Parathyroid adenoma (tissue), 2 donors: ENCODE data around the gene MAP4K4.
A peak's percentile ranks its signal among the peaks of the same experiment; 100 is the strongest.

Source experiments
- H2AFZ ChIP-seq: fragments of 300-600 bp; sonication (generic); one replicate; pipeline ENCODE4 v1.7.0; 2017; ENCODE audit warnings: antibody characterized with exemption, mild to moderate bottlenecking
- H3K27ac ChIP-seq: fragments of 300-600 bp; sonication (generic); one replicate; pipeline ENCODE4 v1.7.0; 2017
- H3K27me3 ChIP-seq: fragments of 300-600 bp; sonication (generic); one replicate; pipeline ENCODE4 v1.7.0; 2017; ENCODE audit warnings: low read length; ENCODE audit not compliant: control insufficient read depth, insufficient read depth
- H3K36me3 ChIP-seq: fragments of 300-600 bp; sonication (generic); one replicate; pipeline ENCODE4 v1.7.0; 2017; ENCODE audit warnings: low read length; ENCODE audit not compliant: control insufficient read depth, insufficient read depth
- H3K4me1 ChIP-seq: fragments of 300-600 bp; sonication (generic); one replicate; pipeline ENCODE4 v1.7.0; 2017; ENCODE audit warnings: control low read depth
- H3K4me2 ChIP-seq: fragments of 300-600 bp; sonication (generic); one replicate; pipeline ENCODE4 v1.7.0; 2017; ENCODE audit warnings: low read length
- H3K4me3 ChIP-seq: fragments of 300-600 bp; sonication (generic); one replicate; pipeline ENCODE4 v1.7.0; 2017; ENCODE audit warnings: low read depth, low read length
- H3K79me2 ChIP-seq: fragments of 300-600 bp; sonication (generic); one replicate; pipeline ENCODE4 v1.7.0; 2017; ENCODE audit warnings: control low read depth
- H3K9ac ChIP-seq: fragments of 300-600 bp; sonication (generic); one replicate; pipeline ENCODE4 v1.7.0; 2017; ENCODE audit warnings: mild to moderate bottlenecking
- H3K9me3 ChIP-seq: fragments of 300-600 bp; sonication (generic); one replicate; pipeline ENCODE4 v1.7.0; 2017; ENCODE audit warnings: low read length; ENCODE audit not compliant: control insufficient read depth
- CTCF ChIP-seq: fragments of 300-600 bp; sonication (generic); IDR thresholded peaks from one replicate; pipeline ENCODE4 v1.7.0; 2017; ENCODE audit warnings: antibody characterized with exemption, mild to moderate bottlenecking
- donor health status: primary hyperparathyroidism.

Gene MAP4K4

GRCh38 chr2:101874069-101874468, 176.6 kb downstream of the MAP4K4 start:
- no peak for TF ChIP-seq CTCF
- Histone ChIP-seq H3K36me3 (no peaks in the 10 kb centered on the region), H3K9ac (no peak overlapping the region), H3K4me3 (no peak overlapping the region), H3K9me3 (no peaks in the 10 kb centered on the region), H3K4me2 (no peak overlapping the region), H3K79me2 (no peaks in the 10 kb centered on the region), H2AFZ (no peak overlapping the region), H3K4me1 (peaks cover 9% of the 10 kb centered on the region), H3K27ac (no peak overlapping the region), H3K27me3 (no peaks in the 10 kb centered on the region)

GRCh38 chr2:101879466-101879865, 182.0 kb downstream of the MAP4K4 start:
- no peak overlapping the region for H3K9ac ChIP-seq
- H3K36me3 ChIP-seq = no peaks in the 10 kb centered on the region
- TF ChIP-seq CTCF = no peak
- H3K4me1 ChIP-seq = peaks cover 12% of the 10 kb centered on the region
- no peak overlapping the region for H2AFZ ChIP-seq
- no peak overlapping the region for H3K4me2 ChIP-seq
- no peaks in the 10 kb centered on the region for H3K79me2 ChIP-seq
- H3K9me3 ChIP-seq = no peaks in the 10 kb centered on the region
- H3K27me3 ChIP-seq = no peaks in the 10 kb centered on the region
- H3K27ac ChIP-seq = no peak overlapping the region
- no peak overlapping the region for H3K4me3 ChIP-seq

DNA sequence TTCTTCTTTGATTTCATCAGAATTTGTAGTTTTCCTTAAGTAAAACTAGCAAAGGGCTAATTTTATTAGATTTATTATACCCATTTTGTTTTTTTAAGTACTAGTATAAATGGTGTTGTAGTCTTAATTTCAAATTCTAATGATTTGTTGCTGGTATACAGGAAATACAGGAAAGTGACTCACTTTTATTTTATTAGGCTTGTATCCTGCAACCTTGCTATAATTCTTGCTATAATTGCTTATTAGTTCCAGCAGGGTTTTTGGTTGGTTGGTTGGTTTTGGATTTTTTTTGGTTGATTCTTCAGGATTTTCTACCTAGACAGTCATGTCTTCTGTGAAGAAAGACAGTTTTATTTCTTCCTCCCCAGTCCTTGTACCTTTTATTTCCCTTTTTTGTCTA, 183.6 kb downstream of the MAP4K4 start:
- Histone ChIP-seq H3K9me3 (no peaks in the 10 kb centered on the region), H3K9ac (no peak overlapping the region), H3K27me3 (no peaks in the 10 kb centered on the region), H3K36me3 (no peaks in the 10 kb centered on the region), H3K4me3 (no peak overlapping the region), H3K27ac (no peak overlapping the region), H3K4me1 (peaks cover 23% of the 10 kb centered on the region), H3K4me2 (no peak overlapping the region), H2AFZ (no peak overlapping the region), H3K79me2 (no peaks in the 10 kb centered on the region)
- no peak for TF ChIP-seq CTCF

DNA sequence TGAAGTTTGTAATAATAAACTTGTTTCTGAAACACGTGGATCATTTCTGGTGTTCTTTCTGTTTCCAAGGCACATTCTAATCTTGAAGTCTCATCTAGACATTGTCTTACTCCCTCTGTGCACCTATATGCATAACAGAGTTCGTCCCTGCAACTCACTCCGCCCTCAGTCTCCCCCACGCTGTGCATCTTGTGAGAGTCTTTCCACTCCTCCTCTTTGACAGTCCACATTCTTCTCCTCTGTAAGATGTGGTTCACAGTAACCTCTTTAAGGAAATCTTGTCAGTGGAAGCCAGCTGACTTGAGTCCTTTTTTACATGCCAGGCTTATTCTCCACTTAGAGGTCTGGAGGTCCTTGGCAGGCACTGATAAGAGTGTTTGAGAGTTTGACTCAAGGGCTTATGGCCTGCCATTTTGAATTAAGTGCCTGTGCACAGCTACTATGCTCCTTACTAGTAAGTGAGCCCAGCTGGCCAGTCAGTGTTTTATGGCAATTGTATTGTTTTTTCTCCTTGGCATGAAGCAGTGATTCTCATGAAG, 185.3 kb downstream of the MAP4K4 start:
- H3K79me2 ChIP-seq = no peaks in the 10 kb centered on the region
- no peak overlapping the region for H3K4me3 ChIP-seq
- peaks cover 33% of the 10 kb centered on the region for H3K4me1 ChIP-seq
- H3K9ac ChIP-seq = no peak overlapping the region
- H2AFZ ChIP-seq = no peak overlapping the region
- no peaks in the 10 kb centered on the region for H3K9me3 ChIP-seq
- H3K4me2 ChIP-seq = no peak overlapping the region
- H3K36me3 ChIP-seq = no peaks in the 10 kb centered on the region
- no peak for TF ChIP-seq CTCF
- no peaks in the 10 kb centered on the region for H3K27me3 ChIP-seq
- H3K27ac ChIP-seq = no peak overlapping the region

DNA sequence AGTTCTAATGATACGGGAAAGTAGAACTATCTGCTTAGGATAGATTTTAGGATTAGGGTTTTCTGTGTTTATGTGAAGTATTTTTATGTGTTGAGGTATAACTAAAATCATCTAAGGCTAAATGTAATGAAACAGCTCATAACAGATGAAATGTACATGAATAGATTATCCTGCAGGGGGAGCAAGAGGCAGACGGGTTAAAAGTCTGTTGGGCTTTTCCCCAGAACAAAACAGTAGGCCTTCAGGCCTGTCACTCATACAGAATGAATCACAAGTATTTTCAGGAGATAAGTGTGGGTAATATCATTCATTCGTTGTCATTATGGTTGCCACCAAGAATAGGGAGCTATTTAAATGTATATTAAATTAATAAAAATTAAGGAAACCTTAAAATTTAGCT, 186.4 kb downstream of the MAP4K4 start:
- H3K9ac ChIP-seq = no peak overlapping the region
- H3K9me3 ChIP-seq = no peaks in the 10 kb centered on the region
- H2AFZ ChIP-seq = no peak overlapping the region
- no peaks in the 10 kb centered on the region for H3K27me3 ChIP-seq
- no peaks in the 10 kb centered on the region for H3K79me2 ChIP-seq
- H3K27ac ChIP-seq = peak overlapping the region; percentile 73
- peaks cover 37% of the 10 kb centered on the region for H3K4me1 ChIP-seq
- H3K36me3 ChIP-seq = no peaks in the 10 kb centered on the region
- no peak overlapping the region for H3K4me2 ChIP-seq
- no peak overlapping the region for H3K4me3 ChIP-seq
- peak; percentile 81 for TF ChIP-seq CTCF
